WTC11 (cell line): Measurements from ENCODE around the gene PTPRN2. TPM values are rescaled to one million over a fixed set of nuclear protein-coding genes. Genes with fewer than 3 reads are reported as not detected.
A peak's percentile ranks its signal among the peaks of the same experiment; 100 is the strongest.

ENCODE experiments used
- ATAC-seq: fragments of 200-7000 bp; cut with Tn5 transposase; 2 replicates; pipeline ENCODE4 v1.10.0; 2021; ENCODE audit warnings: mild to moderate bottlenecking, moderate library complexity
- CTCF ChIA-PET: fragments of 300-600 bp; sonication (Branson Sonifier 250); formaldehyde crosslinking; loops from one replicate; lab custom pipeline; 2021; ENCODE audit warnings: antibody characterized with exemption; lab: Charles Lee
- POLR2A ChIA-PET: fragments of 350-600 bp; sonication (Branson Sonifier 250); formaldehyde crosslinking; loops from one replicate; lab custom pipeline; 2021; ENCODE audit warnings: antibody characterized with exemption; lab: Charles Lee
- DNase-seq: peaks from one replicate; pipeline ENCODE4 v3.0.0; 2021; ENCODE audit warnings: low spot score
- H3K27ac Mint-ChIP-seq: 2 replicates; pipeline ENCODE4 v1.8.0; 2021; ENCODE audit warnings: mixed read lengths
- H3K27me3 Mint-ChIP-seq: 2 replicates; pipeline ENCODE4 v1.8.0; 2021; ENCODE audit warnings: low read depth, mild to moderate bottlenecking, moderate library complexity, mixed read lengths
- H3K36me3 Mint-ChIP-seq: 2 replicates; pipeline ENCODE4 v1.8.0; 2021; ENCODE audit warnings: mixed read lengths
- H3K4me1 Mint-ChIP-seq: 2 replicates; pipeline ENCODE4 v1.8.0; 2022; ENCODE audit warnings: mixed read lengths
- H3K4me3 Mint-ChIP-seq: 2 replicates; pipeline ENCODE4 v1.8.0; 2021; ENCODE audit warnings: mild to moderate bottlenecking, moderate library complexity, mixed read lengths
- H3K9me3 Mint-ChIP-seq: 2 replicates; pipeline ENCODE4 v1.8.0; 2021; ENCODE audit warnings: mixed read lengths
- AFF4 ChIP-seq: sonication (generic); formaldehyde crosslinking; IDR thresholded peaks from 2 replicates; pipeline ENCODE4 v1.8.1; 2023; ENCODE audit warnings: mild to moderate bottlenecking, missing genetic modification reagents, borderline replicate concordance
- ATF1 ChIP-seq: sonication (generic); formaldehyde crosslinking; IDR thresholded peaks from 2 replicates; pipeline ENCODE4 v1.8.1; 2023; ENCODE audit warnings: mild to moderate bottlenecking, moderate library complexity, missing genetic modification reagents
- CBFB ChIP-seq: sonication (generic); formaldehyde crosslinking; IDR thresholded peaks from 2 replicates; pipeline ENCODE4 v1.8.1; 2022; ENCODE audit warnings: mild to moderate bottlenecking, low read depth, missing genetic modification reagents
- CREB1 ChIP-seq: sonication (generic); formaldehyde crosslinking; IDR thresholded peaks from 2 replicates; pipeline ENCODE4 v1.8.0; 2023; ENCODE audit warnings: mild to moderate bottlenecking, missing genetic modification reagents
- ELF4 ChIP-seq: sonication (generic); formaldehyde crosslinking; IDR thresholded peaks from 2 replicates; pipeline ENCODE4 v1.8.1; 2022; ENCODE audit warnings: low read depth, mild to moderate bottlenecking, moderate library complexity, missing genetic modification reagents
- JAZF1 ChIP-seq: fragments of 250-450 bp; sonication (Bioruptor Pico); IDR thresholded peaks from 2 replicates; pipeline ENCODE4 v1.9.0; 2021; ENCODE audit warnings: moderate library complexity, mild to moderate bottlenecking, inconsistent platforms
- KAT7 ChIP-seq: sonication (generic); formaldehyde crosslinking; IDR thresholded peaks from 2 replicates; pipeline ENCODE4 v1.8.1; 2023; ENCODE audit warnings: missing genetic modification reagents, mild to moderate bottlenecking, borderline replicate concordance
- NFYB ChIP-seq: sonication (generic); formaldehyde crosslinking; conservative IDR thresholded peaks from 2 replicates; pipeline ENCODE4 v1.8.0; 2022; ENCODE audit warnings: low read depth, missing genetic modification reagents
- RORB ChIP-seq: fragments of 250-450 bp; sonication (Bioruptor Pico); IDR thresholded peaks from 2 replicates; pipeline ENCODE4 v1.9.0; 2021; ENCODE audit warnings: mild to moderate bottlenecking
- USF1 ChIP-seq: sonication (generic); formaldehyde crosslinking; IDR thresholded peaks from 2 replicates; pipeline ENCODE4 v1.8.0; 2022; ENCODE audit warnings: mild to moderate bottlenecking, missing genetic modification reagents
- ZNF121 ChIP-seq: sonication (generic); formaldehyde crosslinking; IDR thresholded peaks from 2 replicates; pipeline ENCODE4 v1.8.0; 2023; ENCODE audit warnings: missing genetic modification reagents
- ZNF138 ChIP-seq: sonication (generic); formaldehyde crosslinking; conservative IDR thresholded peaks from 2 replicates; pipeline ENCODE4 v1.8.1; 2022; ENCODE audit warnings: mild to moderate bottlenecking, moderate library complexity, missing genetic modification reagents
- ZNF232 ChIP-seq: sonication (generic); formaldehyde crosslinking; IDR thresholded peaks from 2 replicates; pipeline ENCODE4 v1.8.0; 2022; ENCODE audit warnings: mild to moderate bottlenecking, missing genetic modification reagents
- ZNF281 ChIP-seq: sonication (generic); formaldehyde crosslinking; IDR thresholded peaks from 2 replicates; pipeline ENCODE4 v1.8.0; 2023; ENCODE audit warnings: mild to moderate bottlenecking, missing genetic modification reagents
- ZNF317 ChIP-seq: sonication (generic); formaldehyde crosslinking; IDR thresholded peaks from 2 replicates; pipeline ENCODE4 v1.8.1; 2023; ENCODE audit warnings: low read depth, mild to moderate bottlenecking, moderate library complexity, missing genetic modification reagents, borderline replicate concordance
- ZNF416 ChIP-seq: fragments of 250-450 bp; sonication (Bioruptor Pico); IDR thresholded peaks from 2 replicates; pipeline ENCODE4 v1.9.0; 2021; ENCODE audit warnings: mild to moderate bottlenecking, inconsistent platforms
- ZNF423 ChIP-seq: fragments of 250-450 bp; sonication (Bioruptor Pico); IDR thresholded peaks from 2 replicates; pipeline ENCODE4 v2.1.2; 2022; ENCODE audit warnings: mild to moderate bottlenecking, moderate library complexity
- ZSCAN18 ChIP-seq: fragments of 250-450 bp; sonication (Bioruptor Pico); IDR thresholded peaks from 2 replicates; pipeline ENCODE4 v2.1.2; 2022; ENCODE audit warnings: mild to moderate bottlenecking, moderate library complexity
- total RNA-seq: library from RNA; stranded (reverse); gene quantifications from 3 replicates; pipeline ENCODE4 v1.2.3, GENCODE V29; 2021

The PTPRN2 gene
- total RNA-seq, 1 experiment from 2014 or later: 4.7 TPM

- ATAC-seq (no peak), DNase-seq (no peak)
- Mint-ChIP-seq H3K27me3 (peaks cover 3% of the 10 kb centered on the region; the same call in 1 of the 2 replicates), H3K4me3 (no peak overlapping the region), H3K4me1 (peaks cover 39% of the 10 kb centered on the region), H3K36me3 (peaks cover 27% of the 10 kb centered on the region), H3K27ac (no peak overlapping the region), H3K9me3 (peaks cover 38% of the 10 kb centered on the region)
- TF ChIP-seq ZNF423: peak; percentile 81
- 0 out of 2 replicates have a peak, but pooled peaks have one; percentile 42 for TF ChIP-seq ZNF416
- TF ChIP-seq CREB1 (CRISPR knock-in tag): no peak
- ChIA-PET CTCF (no interaction called here), POLR2A (no interaction called here)
These were observed 794.6 kb downstream of the PTPRN2 start for GRCh38 chr7:157793087-157793353.

- H3K27ac Mint-ChIP-seq: no peak overlapping the region
- POLR2A ChIA-PET: no interaction called here
- H3K36me3 Mint-ChIP-seq: peaks cover 24% of the 10 kb centered on the region
- no peak for ATAC-seq
- peaks cover 39% of the 10 kb centered on the region for H3K4me1 Mint-ChIP-seq
- H3K9me3 Mint-ChIP-seq: peaks cover 38% of the 10 kb centered on the region
- H3K27me3 Mint-ChIP-seq: peaks cover 3% of the 10 kb centered on the region; the same call in 1 of the 2 replicates
- no peak for DNase-seq
- CTCF ChIA-PET: no interaction called here
- H3K4me3 Mint-ChIP-seq: no peak overlapping the region
- no peak for TF ChIP-seq JAZF1 (CRISPR knock-in tag)
- no peak for TF ChIP-seq ZNF317 (CRISPR knock-in tag)
- TF ChIP-seq USF1: no peak
- TF ChIP-seq ZNF232 (CRISPR knock-in tag): no peak
- TF ChIP-seq ELF4: no peak
- no peak for TF ChIP-seq ZNF281 (CRISPR knock-in tag)
- TF ChIP-seq ZNF121 (CRISPR knock-in tag): no peak
- TF ChIP-seq AFF4 (CRISPR knock-in tag): no peak
- TF ChIP-seq ATF1 (CRISPR knock-in tag): no peak
- no peak for TF ChIP-seq NFYB (CRISPR knock-in tag)
- no peak for TF ChIP-seq KAT7 (CRISPR knock-in tag)
- TF ChIP-seq ZSCAN18 (CRISPR knock-in tag): no peak
- TF ChIP-seq ZNF138: no peak
- no peak for TF ChIP-seq RORB (CRISPR knock-in tag)
- TF ChIP-seq CBFB (CRISPR knock-in tag): no peak
These were observed 795.2 kb downstream of the PTPRN2 start for GRCh38 chr7:157792241-157793086.
